Sigmoid colon (tissue), 7 donors: ENCODE results near the gene RASSF1. TPM values are rescaled to one million over a fixed set of nuclear protein-coding genes. Genes with fewer than 3 reads are reported as not detected.

Source experiments
- DNase-seq: peaks from one replicate; pipeline ENCODE4 v3.0.0-alpha.2; 2019
- H3K27ac ChIP-seq, 4 donors: fragments of 200-600 bp; sonication (generic); one replicate each; pipeline ENCODE4 v1.5.1; 2016 to 2019; ENCODE audit warnings: mild to moderate bottlenecking in 1 of 4
- H3K27me3 ChIP-seq, 3 donors: fragments of 200-600 bp; sonication (generic); one replicate each; pipeline ENCODE4 v1.5.1; 2019; ENCODE audit warnings: mild to moderate bottlenecking in 1 of 3
- H3K36me3 ChIP-seq, 4 donors: fragments of 200-600 bp; sonication (generic); one replicate each; pipeline ENCODE4 v1.5.1; 2016 to 2019
- H3K4me1 ChIP-seq, 4 donors: fragments of 200-600 bp; sonication (generic); one replicate each; pipeline ENCODE4 v1.5.1; 2017 to 2019
- H3K4me3 ChIP-seq, 4 donors: fragments of 200-600 bp; sonication (generic); one replicate each; pipeline ENCODE4 v1.5.1; 2017 to 2019; ENCODE audit warnings: mild to moderate bottlenecking in 2 of 4, moderate library complexity in 1 of 4
- H3K9me3 ChIP-seq, 4 donors: fragments of 200-600 bp in 3 of 4; sonication (generic) in 3 of 4; one replicate each; pipeline versions ENCODE4 v1.5.1 to v1.6.1; 2013 to 2019
- CTCF ChIP-seq, 4 experiments: fragments of 450-650 bp in 3 of 4; fragments of 200-600 bp in 1 of 4; IDR thresholded peaks; one replicate each; pipeline ENCODE4 v1.5.1; 2016 to 2019; ENCODE audit warnings: antibody characterized with exemption in 4 of 4, mild to moderate bottlenecking in 3 of 4, moderate library complexity in 2 of 4
- EP300 ChIP-seq, 4 donors: sonication (generic); formaldehyde crosslinking; IDR thresholded peaks; one replicate each; pipeline ENCODE4 v1.6.1; 2017; ENCODE audit warnings: antibody characterized with exemption in 4 of 4
- POLR2A ChIP-seq, 2 donors: fragments of 450-650 bp; IDR thresholded peaks; one replicate each; pipeline ENCODE4 v1.6.1; 2016; ENCODE audit warnings: antibody characterized with exemption in 2 of 2, mild to moderate bottlenecking in 2 of 2, moderate library complexity in 2 of 2
- POLR2AphosphoS5 ChIP-seq, 4 donors: sonication (generic); formaldehyde crosslinking; IDR thresholded peaks; one replicate each; pipeline ENCODE4 v1.6.1; 2017; ENCODE audit warnings: antibody characterized with exemption in 4 of 4
- WGBS, 2 donors: extraction: QIAGEN DNeasy Blood & Tissue Kit; methylation state at CpG; one replicate each; pipeline ENCODE4 v1.1.7; 2013; 5-methylcytosine and 5-hydroxymethylcytosine counted together
- intact Hi-C: fragments of 100-400 bp; cut with DNase I; formaldehyde crosslinking; loops from one replicate; pipeline ENCODE4 v1.15.1; 2023
- polyA plus RNA-seq, 3 donors: library from polyadenylated mRNA; stranded (reverse); fragments of 200-250 nt; gene quantifications; one replicate each; pipeline ENCODE4 v1.2.3, GENCODE V29; 2013
- total RNA-seq, 4 donors: library from RNA; depleted of rRNA; stranded (reverse); fragments of >200 nt; gene quantifications; one replicate each; pipeline ENCODE4 v1.1.0, GENCODE V29; 2016
- donor health status: healthy with polysubstance abuse.
- donor health status: Bipolar disorder and iron deficiency.
- donor health status: healthy.

Gene RASSF1
- total and polyA plus RNA-seq, 7 donors, result 16.4 to 41.7 (median 27.7) TPM

DNA sequence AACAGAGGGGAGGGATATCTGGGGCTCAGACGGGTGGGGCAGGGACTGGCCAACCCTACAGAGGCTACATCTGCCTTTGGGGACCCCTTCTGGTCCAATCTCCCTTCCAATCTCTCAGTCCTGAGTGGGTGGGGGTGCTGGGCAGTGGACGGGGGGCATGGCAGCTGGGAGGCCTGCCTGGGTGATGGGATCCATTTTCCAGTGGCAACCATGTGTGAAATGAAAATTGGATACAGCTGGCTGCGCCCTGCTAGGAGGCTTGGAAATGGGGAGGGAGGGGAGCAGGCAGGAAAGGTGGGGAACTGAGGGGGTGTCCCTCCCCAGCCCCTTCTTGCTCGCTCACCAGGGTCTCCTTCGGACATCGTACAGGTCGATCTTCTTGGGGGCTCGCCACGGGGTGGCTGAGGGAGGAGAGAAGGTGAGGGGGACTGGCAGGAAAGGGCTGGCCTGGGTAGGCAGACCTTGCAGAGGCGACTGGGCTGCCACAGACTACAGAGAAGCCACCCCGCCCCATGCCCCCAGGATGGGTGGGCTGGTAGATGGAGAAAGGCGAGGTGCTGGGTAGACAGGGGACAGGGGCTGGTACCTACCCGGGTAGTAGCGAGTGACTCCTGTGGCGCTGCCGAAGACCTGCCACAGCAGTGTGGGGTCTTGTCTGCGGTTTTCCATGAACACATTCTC is 39.9 kb upstream of the RASSF1 start:
- DNase-seq, result no peak
- intact Hi-C loops, result no loop called here
- TF ChIP-seq CTCF (IDR thresholded peaks at IDR 0.05) (no peak), EP300 (IDR thresholded peaks at IDR 0.05) (no peak), POLR2A (IDR thresholded peaks at IDR 0.05) (no peak), POLR2AphosphoS5 (IDR thresholded peaks at IDR 0.05) (no peak)
- WGBS, 2 donors, result 87 to 89% methylated on average over 17 of the region's 17 CpGs
- Histone ChIP-seq H3K27me3 (no peaks in the 10 kb centered on the region), H3K36me3 (no peaks in the 10 kb centered on the region), H3K4me3 (no peak overlapping the region), H3K27ac (no peak overlapping the region), H3K9me3 (no peaks in the 10 kb centered on the region), H3K4me1 (no peaks in the 10 kb centered on the region)

- Histone ChIP-seq H3K36me3 (no peaks in the 10 kb centered on the region), H3K27me3 (peaks cover 0 to 8% (median 0%) of the 10 kb centered on the region in 3 donors), H3K27ac (no peak overlapping the region), H3K4me3 (no peak overlapping the region), H3K4me1 (no peaks in the 10 kb centered on the region), H3K9me3 (no peaks in the 10 kb centered on the region)
- DNase-seq, result no peak
- no peak for TF ChIP-seq POLR2AphosphoS5 (IDR thresholded peaks at IDR 0.05)
- TF ChIP-seq CTCF (IDR thresholded peaks at IDR 0.05), result no peak
- no peak for TF ChIP-seq EP300 (IDR thresholded peaks at IDR 0.05)
- TF ChIP-seq POLR2A (IDR thresholded peaks at IDR 0.05), result no peak
- intact Hi-C loops, result no loop called here
- 90 to 92% methylated on average over 17 of the region's 17 CpGs for WGBS, 2 donors
These were observed 38.1 kb upstream of the RASSF1 start for GRCh38 chr3:50378757-50379156.

GRCh38 chr3:50378024-50378423 is 37.4 kb upstream of the RASSF1 start:
- 83 to 91% methylated on average over 6 of the region's 6 CpGs for WGBS, 2 donors
- intact Hi-C loops, result no loop called here
- Histone ChIP-seq H3K9me3 (no peaks in the 10 kb centered on the region), H3K36me3 (no peaks in the 10 kb centered on the region), H3K27ac (no peak overlapping the region), H3K4me1 (no peaks in the 10 kb centered on the region), H3K27me3 (peaks cover 0 to 8% (median 0%) of the 10 kb centered on the region in 3 donors), H3K4me3 (no peak overlapping the region)
- DNase-seq, result no peak
- TF ChIP-seq POLR2A (IDR thresholded peaks at IDR 0.05), result no peak
- TF ChIP-seq CTCF (IDR thresholded peaks at IDR 0.05), result no peak
- no peak for TF ChIP-seq EP300 (IDR thresholded peaks at IDR 0.05)
- no peak for TF ChIP-seq POLR2AphosphoS5 (IDR thresholded peaks at IDR 0.05)

DNA sequence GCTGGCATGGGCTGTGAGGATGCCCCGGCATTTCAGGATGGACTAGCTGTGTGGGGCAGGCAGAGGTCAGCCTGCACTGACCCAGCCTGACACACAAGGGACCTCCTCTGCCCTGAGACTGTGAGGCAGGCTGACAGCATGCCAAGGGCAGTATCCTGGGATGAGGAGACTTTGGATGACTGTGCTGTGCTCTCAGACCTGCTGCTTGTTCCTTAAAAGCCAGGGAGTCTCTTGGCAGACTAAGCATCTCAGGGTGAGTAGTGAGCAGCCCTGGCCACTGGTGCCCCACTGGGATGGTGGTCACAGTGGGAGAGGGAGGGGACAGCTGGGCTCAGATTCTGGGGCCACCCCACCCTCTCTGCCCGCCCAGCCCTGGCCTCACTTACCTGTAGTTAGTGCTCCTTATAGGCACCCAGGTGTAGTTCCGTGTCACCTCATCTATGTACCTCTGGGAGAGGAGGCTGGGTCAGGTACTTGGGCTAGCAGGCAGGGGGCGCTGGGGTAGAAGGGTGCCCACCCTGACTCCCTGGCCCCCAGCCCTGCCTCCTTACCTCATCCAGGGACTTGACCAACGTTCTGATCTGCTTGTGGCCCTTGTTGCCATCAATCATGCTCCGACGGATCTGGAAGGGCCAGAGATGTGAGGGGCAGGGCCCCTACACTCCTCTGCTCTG is 34.8 kb upstream of the RASSF1 start:
- 64 to 80% methylated on average over 7 of the region's 7 CpGs for WGBS, 2 donors
- Histone ChIP-seq H3K27ac (no peak overlapping the region), H3K4me1 (no peaks in the 10 kb centered on the region), H3K9me3 (no peaks in the 10 kb centered on the region), H3K36me3 (no peaks in the 10 kb centered on the region), H3K27me3 (peaks cover 0 to 26% (median 7%) of the 10 kb centered on the region in 3 donors), H3K4me3 (no peak overlapping the region)
- intact Hi-C loops, result no loop called here
- no peak for DNase-seq
- TF ChIP-seq POLR2AphosphoS5 (IDR thresholded peaks at IDR 0.05) (no peak), CTCF (IDR thresholded peaks at IDR 0.05) (no peak), POLR2A (IDR thresholded peaks at IDR 0.05) (no peak), EP300 (IDR thresholded peaks at IDR 0.05) (no peak)
